CD4-positive, alpha-beta T cell treated with Interleukin-4 for 4 hours (primary cell): ENCODE measurements around the gene BRICD5.

Source experiments
- DNase-seq: peaks from one replicate; pipeline ENCODE4 v3.0.0-alpha.2; 2020

The BRICD5 gene

DNA sequence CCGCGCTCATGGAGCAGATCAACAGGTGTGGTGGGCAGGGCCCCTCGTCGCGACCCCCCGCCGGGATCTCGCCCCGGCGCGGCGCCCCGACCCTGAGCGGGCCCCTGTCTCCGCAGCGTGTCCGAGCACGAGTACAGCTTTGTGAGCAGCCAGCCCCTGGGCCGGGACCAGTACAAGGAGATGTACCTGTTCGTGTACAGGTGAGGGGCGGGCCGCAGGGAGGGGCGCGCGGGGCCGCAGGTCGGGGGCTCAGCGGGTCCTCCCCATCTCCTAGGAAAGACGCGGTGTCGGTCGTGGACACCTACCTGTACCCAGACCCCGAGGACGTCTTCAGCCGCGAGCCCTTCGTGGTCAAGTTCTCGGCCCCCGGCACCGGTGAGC lies 26.4 kb upstream of the BRICD5 start:
- DNase-seq: no peak

DNA sequence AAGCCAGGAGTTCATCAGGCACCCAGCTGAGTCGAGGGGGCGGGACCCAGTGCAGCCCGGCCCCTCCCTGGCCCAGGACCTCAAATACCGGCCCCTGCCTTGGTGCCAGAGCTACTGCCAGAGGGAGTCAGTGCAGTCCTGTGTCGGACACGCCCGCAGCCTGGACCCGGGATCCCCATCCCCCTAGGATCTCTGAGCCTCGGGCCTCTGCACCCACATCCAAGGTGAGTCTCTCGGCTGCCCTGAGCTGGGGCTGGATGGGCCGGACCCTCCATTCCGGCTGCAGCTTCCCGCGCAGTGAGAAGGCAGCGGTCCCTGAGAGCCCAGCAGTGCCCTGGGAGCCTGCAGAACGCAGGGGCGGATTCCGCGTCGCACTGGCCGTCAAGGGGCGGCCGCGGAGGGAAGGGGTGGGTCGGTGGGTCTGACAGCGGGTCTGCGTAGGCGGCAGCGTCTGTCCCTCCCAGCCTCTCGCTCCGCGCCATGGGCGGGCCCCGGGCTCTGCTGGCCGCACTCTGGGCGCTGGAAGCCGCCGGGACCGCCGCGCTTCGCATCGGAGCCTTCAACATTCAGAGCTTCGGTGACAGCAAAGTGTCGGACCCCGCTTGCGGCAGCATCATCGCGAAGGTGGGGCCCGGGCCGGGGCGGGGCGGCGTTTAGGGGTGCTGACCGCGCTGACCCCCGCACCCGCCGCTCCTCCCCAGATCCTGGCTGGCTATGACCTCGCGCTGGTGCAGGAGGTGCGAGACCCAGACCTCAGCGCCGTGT lies 25.9 kb upstream of the BRICD5 start, which contains the start of gene DNASE1L2:
Gene DNASE1L2, plus strand, starts transcription at position 108 of the 765 bp plus-strand sequence. Its CDS starts 373 bp downstream, at position 481.
- DNase-seq: no peak

DNA sequence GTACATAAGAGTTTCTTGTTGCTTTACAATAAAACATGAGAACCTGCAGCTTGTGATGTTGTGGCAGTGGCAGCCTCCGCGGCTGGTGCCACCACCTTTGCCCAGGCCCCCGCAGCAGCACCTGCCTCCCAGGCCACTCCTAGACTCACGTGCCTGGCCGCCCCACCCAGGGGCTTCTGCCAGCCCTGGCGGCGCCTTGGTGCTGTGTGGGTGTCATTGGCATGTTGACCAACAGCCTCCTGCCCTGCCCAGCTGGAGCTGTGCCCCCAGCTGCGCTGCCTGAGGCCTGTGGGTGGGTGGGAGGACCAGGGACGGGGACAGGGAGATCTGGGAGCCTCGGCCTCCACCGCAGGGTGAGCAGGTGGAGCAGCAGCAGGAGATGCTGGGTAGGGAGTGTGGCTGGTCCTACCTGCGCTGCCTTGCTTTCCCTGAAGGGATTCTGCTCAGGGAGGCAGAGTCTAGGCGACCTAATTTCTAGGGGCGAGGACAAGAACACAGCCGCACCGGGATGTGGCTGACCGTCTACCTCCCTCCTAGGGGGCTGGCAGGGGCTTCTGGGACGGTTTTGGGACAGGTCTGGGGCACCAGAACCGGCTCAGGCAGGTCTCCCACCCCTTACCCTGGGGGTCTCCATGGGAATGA lies 25.2 kb upstream of the BRICD5 start:
- no peak for DNase-seq

DNA sequence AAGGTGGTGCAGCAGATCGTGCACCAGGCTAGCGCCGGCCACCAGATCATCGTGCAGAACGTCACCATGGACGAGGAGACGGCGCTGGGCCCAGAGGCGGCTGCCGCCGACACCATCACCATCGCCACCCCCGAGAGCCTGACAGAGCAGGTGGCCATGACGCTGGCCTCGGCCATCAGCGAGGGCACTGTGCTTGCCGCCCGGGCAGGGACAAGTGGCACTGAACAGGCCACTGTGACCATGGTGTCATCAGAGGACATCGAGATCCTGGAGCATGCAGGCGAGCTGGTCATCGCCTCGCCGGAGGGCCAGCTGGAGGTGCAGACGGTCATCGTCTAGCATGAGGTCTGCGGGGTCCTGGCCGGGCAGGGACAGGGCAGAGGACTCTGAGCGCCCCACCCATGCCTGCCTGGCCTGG lies 24.6 kb upstream of the BRICD5 start:
- DNase-seq: no peak

DNA sequence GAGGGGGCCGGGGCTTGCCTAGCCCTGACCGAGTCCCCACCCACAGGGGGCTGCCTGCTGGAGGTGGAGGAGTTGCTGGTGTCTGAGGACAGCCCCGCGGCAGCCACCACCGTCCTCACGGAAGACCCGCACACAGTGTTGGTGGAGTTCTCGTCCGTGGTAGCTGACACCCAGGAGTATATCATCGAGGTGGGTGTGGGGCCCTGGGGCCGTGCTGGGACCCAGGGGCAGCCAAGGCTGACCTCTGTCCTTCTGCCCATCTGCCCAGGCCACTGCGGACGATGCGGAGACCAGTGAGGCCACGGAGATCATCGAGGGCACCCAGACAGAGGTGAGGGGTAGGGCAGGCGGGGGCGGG lies 24.1 kb upstream of the BRICD5 start:
- no peak for DNase-seq

DNA sequence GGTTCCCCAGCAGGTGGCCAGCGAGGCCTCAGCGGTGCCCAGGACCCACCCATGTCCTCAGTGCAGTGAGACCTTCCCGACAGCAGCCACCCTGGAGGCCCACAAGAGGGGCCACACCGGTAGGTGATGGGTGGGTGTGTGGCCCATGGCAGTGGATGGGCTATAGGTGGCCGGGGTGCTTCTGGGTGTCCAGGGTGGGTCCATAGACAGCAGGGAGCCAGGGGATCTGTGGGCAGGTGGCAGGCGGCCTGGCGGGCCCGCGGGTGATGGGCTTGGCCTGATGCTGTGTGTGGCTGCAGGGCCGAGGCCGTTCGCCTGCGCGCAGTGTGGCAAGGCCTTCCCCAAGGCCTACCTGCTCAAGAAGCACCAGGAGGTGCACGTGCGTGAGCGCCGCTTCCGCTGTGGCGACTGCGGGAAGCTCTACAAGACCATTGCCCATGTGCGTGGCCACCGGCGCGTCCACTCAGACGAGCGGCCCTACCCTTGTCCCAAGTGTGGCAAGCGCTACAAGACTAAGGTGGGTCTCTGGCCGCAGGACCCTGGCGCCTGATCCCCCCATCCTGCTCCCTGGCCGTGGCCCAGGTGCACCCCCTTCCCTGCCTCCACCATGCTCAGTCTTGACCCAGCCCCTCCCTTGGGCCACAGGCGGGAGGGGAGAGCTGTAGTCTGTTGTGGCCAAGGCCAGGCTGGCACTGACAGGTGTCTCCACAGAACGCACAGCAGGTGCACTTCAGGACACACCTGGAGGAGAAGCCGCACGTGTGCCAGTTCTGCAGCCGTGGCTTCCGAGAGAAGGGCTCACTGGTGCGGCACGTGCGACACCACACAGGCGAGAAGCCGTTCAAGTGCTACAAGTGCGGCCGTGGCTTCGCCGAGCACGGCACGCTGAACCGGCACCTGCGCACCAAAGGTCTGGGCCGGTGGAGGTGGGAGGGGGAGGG lies 23.5 kb upstream of the BRICD5 start:
- no peak for DNase-seq

DNA sequence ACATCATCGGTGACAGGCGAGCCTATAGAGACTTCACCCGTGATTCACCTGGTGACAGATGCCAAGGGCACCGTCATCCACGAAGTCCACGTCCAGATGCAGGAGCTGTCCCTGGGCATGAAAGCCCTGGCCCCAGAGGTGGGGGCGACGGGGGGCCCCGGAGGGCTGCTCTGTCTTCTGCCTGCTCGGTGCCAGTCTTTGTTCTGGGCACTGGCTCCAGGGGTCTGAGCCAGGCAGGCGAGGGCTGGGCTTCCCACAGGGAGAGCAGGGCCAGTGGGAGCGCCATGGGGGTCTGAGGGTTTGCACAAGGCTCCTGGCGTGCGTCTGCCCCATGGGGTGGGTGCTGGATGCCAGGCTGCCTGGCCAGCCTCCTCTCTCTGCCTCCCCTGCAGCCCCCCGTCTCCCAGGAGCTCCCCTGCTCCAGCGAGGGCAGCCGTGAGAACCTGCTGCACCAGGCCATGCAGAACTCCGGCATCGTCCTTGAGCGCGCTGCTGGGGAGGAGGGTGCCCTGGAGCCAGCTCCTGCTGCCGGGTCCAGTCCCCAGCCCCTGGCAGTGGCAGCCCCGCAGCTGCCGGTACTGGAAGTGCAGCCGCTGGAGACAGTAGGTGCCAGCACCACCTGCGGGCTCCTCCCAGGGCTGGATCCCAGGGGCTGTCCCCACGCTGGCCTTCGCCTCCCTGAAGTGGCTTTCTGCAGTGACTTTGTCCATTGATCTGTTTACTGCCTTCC lies 22.5 kb upstream of the BRICD5 start:
- DNase-seq: no peak

DNA sequence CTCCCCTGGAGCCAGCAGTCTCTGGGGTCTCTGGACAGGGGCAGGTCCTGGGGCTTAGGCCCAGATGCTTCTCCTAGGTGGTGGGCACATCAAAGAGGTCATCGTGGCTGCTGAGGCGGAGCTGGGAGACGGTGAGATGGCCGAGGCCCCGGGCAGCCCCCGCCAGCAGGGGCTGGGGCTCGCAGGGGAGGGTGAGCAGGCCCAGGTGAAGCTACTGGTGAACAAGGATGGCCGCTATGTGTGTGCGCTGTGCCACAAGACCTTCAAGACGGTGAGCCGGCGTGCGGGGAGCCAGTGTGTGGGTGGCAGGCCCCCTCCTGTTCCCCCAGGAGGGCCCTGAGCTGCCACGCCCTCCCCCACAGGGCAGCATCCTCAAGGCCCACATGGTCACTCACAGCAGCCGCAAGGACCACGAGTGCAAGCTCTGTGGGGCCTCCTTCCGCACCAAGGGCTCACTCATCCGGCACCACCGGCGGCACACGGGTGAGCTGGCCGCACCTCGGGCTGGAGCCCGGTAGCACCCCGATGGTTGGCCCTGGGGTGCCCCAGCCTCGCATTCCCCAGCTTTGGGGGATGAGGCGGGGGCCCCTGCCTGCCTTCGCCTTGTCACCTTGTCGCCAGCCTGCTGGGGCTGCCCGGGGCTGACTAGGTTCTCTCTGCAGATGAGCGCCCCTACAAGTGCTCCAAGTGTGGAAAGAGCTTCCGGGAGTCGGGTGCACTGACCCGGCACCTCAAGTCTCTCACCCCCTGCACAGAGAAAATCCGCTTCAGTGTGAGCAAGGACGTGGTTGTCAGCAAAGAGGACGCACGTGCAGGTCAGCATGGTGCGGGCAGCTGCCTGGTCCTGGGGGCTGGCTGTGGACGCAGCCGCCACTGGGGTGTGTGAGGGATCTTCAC lies 21.7 kb upstream of the BRICD5 start:
- DNase-seq: no peak

DNA sequence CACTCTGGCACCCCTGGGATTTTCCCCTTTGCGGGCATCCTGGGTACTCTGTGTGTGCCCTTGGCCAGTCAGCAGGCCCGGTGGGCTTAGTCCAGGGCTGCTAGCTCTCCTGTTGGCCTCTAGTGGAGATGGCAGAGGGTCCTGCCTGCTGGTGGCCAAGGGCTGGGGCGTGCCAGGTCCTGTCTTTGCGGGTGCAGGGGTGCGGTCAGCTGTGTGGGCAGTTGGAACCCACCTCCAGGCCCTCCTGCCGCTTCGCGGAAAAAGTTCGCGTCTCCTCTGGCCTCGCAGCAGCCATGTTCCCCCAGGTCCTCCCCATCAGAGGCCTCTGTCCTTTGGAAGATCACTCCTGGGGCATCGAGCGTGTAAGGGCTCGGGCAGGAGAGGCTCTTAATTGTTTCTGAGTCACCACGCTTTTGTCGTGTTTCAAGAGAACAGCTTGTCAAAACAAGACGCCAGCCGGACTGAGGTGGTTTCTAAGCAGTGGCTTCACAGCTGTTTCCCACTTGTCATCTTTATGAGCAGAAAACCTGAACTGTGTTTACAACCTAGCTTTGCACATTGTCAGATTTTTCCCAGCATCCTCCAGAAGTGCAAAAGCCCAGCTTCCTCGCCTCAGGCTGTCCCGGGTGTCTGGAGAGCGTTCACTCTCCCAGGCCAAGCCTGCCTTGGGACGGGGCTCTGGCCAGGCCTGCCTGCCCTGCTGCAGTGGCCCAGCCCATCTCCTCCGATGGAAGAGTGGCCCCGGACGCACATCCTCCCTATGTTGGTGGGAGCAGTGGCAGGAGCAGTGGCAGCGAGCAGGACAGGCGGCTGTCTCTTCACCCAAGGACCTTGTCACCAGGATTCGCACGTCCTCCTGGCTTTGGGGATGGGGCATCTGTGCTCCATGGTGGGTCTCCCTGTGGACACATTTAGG lies 20.6 kb upstream of the BRICD5 start:
- DNase-seq: no peak

DNA sequence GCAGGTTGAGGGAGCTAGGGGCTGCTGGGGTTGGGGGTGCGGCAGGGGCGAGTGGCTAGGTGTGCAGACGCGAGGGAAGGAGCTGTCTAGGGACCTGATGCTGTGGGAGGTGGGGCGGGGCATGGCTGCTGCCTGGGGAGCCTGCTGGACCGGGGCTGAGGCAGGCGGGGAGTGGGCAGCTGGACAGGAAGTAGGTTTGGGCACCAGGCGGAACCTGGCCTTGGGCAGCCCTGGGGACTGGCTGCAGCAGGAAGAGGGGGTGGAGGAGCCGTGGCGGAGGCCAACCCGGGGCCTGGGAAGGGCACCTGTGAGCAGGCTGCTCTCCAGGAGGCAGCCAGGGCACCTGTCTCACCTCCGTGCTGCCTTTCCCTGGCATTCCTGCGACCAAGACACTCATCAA lies 19.7 kb upstream of the BRICD5 start:
- DNase-seq: no peak

DNA sequence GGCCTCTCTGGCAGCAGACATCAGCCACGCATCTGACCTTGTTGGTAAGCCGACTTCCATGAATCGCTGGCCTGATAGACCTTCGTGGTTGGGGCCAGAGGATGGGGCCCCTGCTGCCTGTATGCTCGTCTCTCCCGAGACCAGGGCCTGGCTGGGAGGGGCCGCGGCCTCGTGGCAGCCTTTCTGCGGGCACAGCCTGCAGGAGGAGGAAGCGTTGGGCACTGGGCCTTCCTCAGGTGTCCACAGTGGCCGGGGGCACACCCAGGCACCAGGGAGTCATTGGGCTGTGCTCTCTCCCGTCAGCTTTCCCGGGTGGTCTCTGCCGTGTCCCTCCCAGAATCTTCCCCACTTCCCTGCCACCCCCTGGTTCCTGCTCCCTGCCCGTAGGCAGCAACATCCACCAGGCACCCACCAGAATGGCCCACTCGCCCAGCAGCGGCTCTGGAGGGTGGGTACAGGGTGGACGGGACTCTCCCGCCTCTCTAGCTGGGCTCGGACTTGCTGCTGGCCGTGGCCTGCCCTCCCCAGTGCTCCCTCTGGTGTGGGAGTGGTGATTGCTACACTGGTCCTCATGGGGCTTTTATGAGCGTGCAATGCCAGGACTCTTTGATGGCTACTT lies 19.1 kb upstream of the BRICD5 start:
- DNase-seq: no peak

DNA sequence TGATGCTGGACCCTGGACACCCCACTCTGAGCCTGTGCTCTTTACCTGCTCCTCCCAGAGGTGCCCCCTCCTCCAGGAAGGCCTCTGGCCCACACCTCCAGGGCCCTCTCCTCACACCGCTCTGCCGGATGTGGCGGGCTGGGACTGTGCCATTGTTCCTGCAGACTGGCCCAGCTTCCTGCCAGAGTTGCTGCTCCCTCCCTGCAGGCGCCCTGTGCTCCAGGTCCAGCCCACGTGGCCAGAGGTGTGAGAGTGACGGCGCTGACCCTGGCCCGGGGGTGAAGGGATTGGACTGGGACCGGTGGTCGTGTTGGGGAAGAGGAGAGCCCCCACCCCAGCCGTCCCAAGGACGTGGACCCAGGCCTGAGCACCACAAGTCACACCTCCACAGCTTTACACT lies 18.4 kb upstream of the BRICD5 start:
- no peak for DNase-seq

DNA sequence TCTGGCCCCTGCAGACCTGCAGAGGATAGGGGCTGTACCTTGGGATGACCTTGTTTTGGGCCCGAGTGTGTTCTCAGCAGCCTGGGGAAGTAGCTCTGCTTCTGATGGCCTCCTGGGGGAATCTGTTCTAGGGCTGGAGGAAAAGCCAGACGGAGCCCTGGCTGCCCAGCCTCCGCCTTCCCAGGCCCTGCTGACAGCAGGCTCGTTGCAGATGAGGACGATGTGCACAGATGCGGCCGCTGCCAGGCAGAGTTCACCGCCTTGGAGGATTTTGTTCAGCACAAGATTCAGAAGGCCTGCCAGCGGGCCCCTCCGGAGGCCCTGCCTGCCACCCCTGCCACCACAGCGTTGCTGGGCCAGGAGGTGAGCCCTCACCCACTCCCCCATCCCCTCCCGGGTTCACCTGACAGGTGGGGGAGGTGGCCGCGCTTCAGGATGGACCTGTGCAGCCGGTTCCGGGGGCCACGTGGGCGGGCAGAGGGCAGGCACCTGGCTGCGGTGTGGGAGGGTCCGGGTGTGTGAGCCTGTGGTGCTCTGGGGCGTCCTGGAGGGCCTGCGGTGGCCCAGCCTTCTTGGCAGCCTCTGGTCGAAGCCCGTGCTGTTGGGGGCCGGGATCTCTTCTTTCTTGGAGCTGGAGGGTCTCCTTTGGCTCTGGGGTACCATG lies 17.6 kb upstream of the BRICD5 start:
- no peak for DNase-seq

DNA sequence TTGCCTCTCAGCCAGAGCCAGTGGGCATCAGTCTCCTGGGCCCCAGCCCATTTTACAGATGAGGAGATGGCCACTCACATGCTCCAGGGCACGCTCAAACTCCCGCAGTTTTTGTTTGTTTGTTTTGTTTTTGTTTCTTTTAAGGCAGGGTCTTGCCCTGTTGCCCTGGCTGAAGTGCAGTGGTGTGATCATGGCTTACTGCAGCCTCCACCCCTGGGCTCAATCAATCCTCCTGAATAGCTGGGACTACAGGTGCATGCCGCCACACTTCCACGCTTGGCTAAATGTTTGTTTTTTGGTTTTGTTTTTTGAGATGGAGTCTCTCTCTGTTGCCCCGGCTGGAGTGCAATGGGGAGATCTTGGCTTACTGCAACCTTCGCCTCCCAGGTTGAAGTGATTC lies 16.3 kb upstream of the BRICD5 start:
- DNase-seq: no peak

DNA sequence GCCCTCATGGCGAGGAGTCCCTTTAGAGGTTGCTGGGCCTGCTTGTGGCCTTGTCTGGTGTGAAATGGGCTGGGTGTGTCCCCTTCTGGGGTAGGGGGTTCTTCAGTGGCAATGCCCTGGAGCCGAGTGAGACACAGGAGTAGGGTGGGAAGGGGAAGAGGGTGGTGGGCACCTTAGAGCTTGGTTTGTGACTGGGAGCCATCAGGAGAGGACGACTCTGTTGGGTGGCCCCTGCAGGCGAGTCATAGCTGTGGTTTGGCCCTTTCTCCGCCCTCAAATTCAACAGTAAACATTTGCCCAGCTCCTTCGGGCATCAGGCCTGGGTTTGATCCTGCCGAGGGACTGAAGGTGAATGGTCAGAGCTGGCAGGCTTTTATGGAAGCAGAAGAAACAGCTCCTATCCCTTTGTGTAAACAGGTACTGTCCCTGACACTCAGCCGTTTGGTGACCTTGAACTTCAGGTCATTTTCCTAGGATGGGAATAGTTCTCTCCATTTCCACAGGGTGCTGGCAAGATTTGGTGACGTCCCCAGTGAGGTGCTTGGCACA lies 15.7 kb upstream of the BRICD5 start:
- DNase-seq: no peak

DNA sequence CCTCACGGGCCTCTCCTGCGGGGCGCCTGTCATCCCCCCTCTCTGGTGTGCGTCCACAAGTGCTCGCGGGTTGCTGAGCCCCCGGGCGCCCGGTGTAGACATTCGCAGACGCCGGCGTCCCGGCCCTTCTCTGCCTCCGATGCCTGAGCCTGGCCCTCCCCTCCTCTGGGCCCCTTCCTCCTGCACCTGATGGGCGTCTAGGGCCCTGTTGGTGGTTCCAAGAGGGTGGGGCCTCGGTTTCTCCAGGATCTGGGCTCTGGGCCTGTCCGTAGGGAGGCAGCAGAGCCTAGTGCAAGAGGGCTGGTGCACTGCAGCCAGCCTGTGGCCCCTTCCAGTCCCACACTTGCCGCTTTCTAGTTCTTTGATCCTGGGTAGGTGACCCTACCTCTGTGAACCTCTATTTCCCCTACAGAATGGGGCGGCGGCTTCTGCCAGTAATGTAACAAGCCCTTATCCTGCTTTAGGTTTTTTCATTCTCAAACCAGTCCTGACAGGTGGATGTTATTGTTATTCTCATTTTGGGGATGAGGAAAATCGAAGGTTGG lies 13.4 kb upstream of the BRICD5 start:
- peak; percentile 13 for DNase-seq

DNA sequence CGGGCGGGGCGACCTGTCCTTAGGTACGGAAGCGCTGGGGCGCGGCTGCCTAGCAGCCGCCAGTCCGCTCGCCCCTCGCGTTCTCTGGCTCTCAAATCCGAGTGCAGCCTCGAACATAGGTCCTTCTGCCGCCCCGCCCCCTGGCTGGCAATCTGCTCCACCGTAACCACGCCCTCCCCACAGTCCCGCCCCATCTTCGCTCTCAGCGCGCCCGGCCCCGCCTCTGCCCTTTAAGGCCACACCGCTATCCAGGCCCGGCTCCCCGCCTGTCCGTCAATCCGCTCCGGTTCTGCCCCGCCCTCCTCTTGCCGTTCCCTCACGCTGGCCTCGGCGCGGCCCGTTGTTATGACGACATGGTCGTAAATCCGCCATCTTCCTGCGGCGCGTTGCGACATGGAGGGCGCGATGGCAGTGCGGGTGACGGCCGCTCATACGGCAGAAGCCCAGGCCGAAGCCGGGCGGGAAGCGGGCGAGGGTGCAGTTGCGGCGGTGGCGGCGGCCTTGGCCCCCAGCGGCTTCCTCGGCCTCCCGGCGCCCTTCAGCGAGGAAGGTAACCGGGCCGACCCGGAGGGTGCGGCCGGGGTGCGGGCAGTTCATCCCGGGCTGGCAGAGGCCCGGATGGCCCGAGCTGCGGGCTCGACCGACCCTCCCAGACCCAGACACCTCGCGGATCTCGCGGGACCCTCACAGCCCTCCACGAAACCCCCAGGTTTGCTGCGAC lies 12.7 kb upstream of the BRICD5 start, which contains the start of gene E4F1:
Gene E4F1, plus strand, starts transcription at position 371 of the 721 bp plus-strand sequence. Its CDS starts 23 bp downstream, at position 394.
- DNase-seq: peak; percentile 99

DNA sequence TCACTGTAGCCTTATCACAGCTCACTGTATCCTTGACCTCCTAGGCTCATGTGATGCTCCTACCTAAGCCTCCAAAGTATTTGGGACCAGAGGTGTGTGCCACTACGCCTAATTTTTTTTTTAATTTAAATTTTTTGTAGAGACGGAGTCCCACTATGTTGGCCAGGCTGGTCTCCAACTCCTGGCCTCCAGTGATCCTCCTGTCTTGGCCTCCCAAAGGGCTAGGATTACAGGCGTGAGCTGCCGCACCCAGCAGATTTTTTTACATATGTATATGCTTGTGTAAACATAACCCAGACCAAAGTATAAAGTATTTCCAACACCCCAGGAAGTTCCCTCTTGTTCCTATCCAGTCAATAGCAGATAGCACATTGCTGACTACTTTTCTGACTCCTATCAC lies 5.7 kb upstream of the BRICD5 start:
- DNase-seq: no peak

DNA sequence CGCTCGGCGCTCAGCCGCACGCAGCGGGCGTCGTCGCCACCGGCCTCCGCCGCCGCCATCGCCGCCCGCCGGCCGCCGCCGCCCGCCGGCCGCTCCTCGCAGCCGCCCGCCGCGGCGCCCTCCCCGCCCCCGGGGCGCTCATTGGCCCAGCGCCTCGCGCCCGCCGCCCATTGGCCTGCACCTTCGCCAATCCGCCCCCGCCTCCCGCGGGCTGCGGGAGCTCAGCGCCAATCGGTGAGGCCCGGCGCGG lies 4.0 kb upstream of the BRICD5 start, which contains the start of gene PGP:
Gene PGP, minus strand, starts transcription at position 122 of the 250 bp plus-strand sequence. Its CDS starts 63 bp downstream, at position 59.
- DNase-seq: no peak
